Upper lobe of left lung (tissue), 6 donors: ENCODE data around the gene REPIN1. TPM values are rescaled to one million over a fixed set of nuclear protein-coding genes. Genes with fewer than 3 reads are reported as not detected.

Source experiments
- ATAC-seq, 2 donors: fragments of 200-7000 bp; cut with Tn5 transposase; one replicate each; pipeline ENCODE4 v1.9.1; 2022; ENCODE audit warnings: mild to moderate bottlenecking in 2 of 2, moderate library complexity in 2 of 2; ENCODE audit not compliant: low FRiP score in 2 of 2
- DNase-seq, 2 donors: peaks; one replicate each; pipeline ENCODE4 v3.0.0-alpha.2; 2019 to 2020
- H3K27ac ChIP-seq, 4 donors: fragments of 200-600 bp; sonication (generic); one replicate each; pipeline ENCODE4 v1.5.1; 2016 to 2019
- H3K27me3 ChIP-seq, 4 donors: fragments of 200-600 bp; sonication (generic); one replicate each; pipeline ENCODE4 v1.5.1; 2017 to 2019
- H3K36me3 ChIP-seq, 4 donors: fragments of 200-600 bp; sonication (generic); one replicate each; pipeline ENCODE4 v1.5.1; 2016 to 2019
- H3K4me1 ChIP-seq, 4 donors: fragments of 200-600 bp; sonication (generic); one replicate each; pipeline ENCODE4 v1.5.1; 2018 to 2019
- H3K4me3 ChIP-seq, 4 donors: fragments of 200-600 bp; sonication (generic); one replicate each; pipeline ENCODE4 v1.5.1; 2017 to 2019; ENCODE audit warnings: mild to moderate bottlenecking in 2 of 4, moderate library complexity in 1 of 4
- H3K9me3 ChIP-seq, 4 donors: fragments of 200-600 bp; sonication (generic); one replicate each; pipeline ENCODE4 v1.5.1; 2018 to 2019
- CTCF ChIP-seq, 6 experiments: fragments of 450-650 bp in 4 of 6; fragments of 200-600 bp in 2 of 6; sonication (generic) in 2 of 6; IDR thresholded peaks; one replicate each; pipeline ENCODE4 v1.5.1; 2016 to 2019; ENCODE audit warnings: antibody characterized with exemption in 6 of 6
- EP300 ChIP-seq, 4 donors: sonication (generic); formaldehyde crosslinking; IDR thresholded peaks; one replicate each; pipeline ENCODE4 v1.5.1; 2017; ENCODE audit warnings: antibody characterized with exemption in 4 of 4, control low read depth in 2 of 4
- POLR2A ChIP-seq, 4 donors: fragments of 450-650 bp; IDR thresholded peaks; one replicate each; pipeline ENCODE4 v1.5.1; 2016 to 2017; ENCODE audit warnings: antibody characterized with exemption in 4 of 4, mild to moderate bottlenecking in 2 of 4
- POLR2AphosphoS5 ChIP-seq, 2 donors: sonication (generic); formaldehyde crosslinking; IDR thresholded peaks; one replicate each; pipeline ENCODE4 v1.5.1; 2017; ENCODE audit warnings: antibody characterized with exemption in 2 of 2
- WGBS, 2 donors: methylation state at CpG; one replicate each; pipeline ENCODE4 v1.1.5; 2017 to 2018; 5-methylcytosine and 5-hydroxymethylcytosine counted together
- total RNA-seq, 6 donors: library from RNA; depleted of rRNA in 4 of 6; stranded (reverse); fragments of >200 nt in 4 of 6; gene quantifications; one replicate each; pipeline versions ENCODE4 v1.1.0 to v1.2.1, GENCODE V29; 2016 to 2021
- donor health status: DM: no; HTN: no; CAD: no; lungs with moderate emphysema.
- donor health status: DM: no; HTN: yes; CAD: no; lungs with severe emphysema.

REPIN1 gene
- total RNA-seq, 6 donors from 2014 or later, result 65.2 to 125 (median 105) TPM

DNA sequence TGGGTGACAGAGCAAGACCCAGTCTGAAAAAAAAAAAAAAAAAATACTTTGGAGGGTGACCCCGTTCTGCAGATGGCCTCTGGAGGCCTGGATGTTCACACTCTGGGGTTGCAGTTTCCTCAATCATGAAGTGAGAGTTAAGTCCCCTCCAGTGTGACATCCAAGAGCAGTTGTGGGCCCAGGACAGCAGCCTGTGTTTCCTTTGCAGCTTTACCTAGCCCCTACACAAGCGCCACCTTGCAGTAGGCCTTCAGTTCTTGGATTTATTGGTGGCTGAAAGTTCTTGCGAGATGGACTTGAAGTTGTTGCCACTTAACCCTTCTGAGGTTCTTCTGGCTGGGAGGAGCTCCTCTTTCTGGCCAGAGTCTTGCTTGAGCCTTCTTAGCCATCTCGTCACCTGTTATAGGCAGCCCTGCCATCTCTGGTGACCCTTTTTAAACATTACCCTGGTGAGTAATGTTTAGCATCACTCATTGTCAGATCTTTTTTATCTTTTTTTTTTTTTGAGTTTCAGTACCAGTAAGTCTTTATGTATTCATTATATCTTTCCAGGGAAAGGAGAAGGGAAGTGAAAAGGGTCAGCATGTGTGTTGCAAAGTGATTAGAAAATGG, 41.9 kb upstream of the REPIN1 start:
- Histone ChIP-seq H3K9me3 (no peaks in the 10 kb centered on the region), H3K27me3 (no peaks in the 10 kb centered on the region), H3K27ac (no peak overlapping the region), H3K36me3 (peaks cover 0 to 24% (median 9%) of the 10 kb centered on the region in 4 donors), H3K4me1 (peaks cover 20 to 35% (median 28%) of the 10 kb centered on the region in 4 donors), H3K4me3 (no peak overlapping the region)
- 86 to 93% methylated on average over 4 of the region's 4 CpGs for WGBS, 2 donors
- TF ChIP-seq CTCF (IDR thresholded peaks at IDR 0.05) (no peak), POLR2AphosphoS5 (IDR thresholded peaks at IDR 0.05) (no peak), EP300 (IDR thresholded peaks at IDR 0.05) (no peak), POLR2A (IDR thresholded peaks at IDR 0.05) (no peak)
- DNase-seq, result no peak
- no peak for ATAC-seq

- 79 to 96% methylated on average over 3 of the region's 3 CpGs for WGBS, 2 donors
- Histone ChIP-seq H3K36me3 (peaks cover 0 to 24% (median 9%) of the 10 kb centered on the region in 4 donors), H3K27me3 (no peaks in the 10 kb centered on the region), H3K4me3 (no peak overlapping the region), H3K27ac (no peak overlapping the region), H3K9me3 (no peaks in the 10 kb centered on the region), H3K4me1 (peaks cover 19 to 29% (median 23%) of the 10 kb centered on the region in 4 donors)
- no peak for TF ChIP-seq EP300 (IDR thresholded peaks at IDR 0.05)
- TF ChIP-seq CTCF (IDR thresholded peaks at IDR 0.05), result no peak
- TF ChIP-seq POLR2A (IDR thresholded peaks at IDR 0.05), result no peak
- TF ChIP-seq POLR2AphosphoS5 (IDR thresholded peaks at IDR 0.05), result no peak
- ATAC-seq, result no peak
- DNase-seq, result no peak
Measured at GRCh38 chr7:150327308-150327707, 41.3 kb upstream of the REPIN1 start.

DNA sequence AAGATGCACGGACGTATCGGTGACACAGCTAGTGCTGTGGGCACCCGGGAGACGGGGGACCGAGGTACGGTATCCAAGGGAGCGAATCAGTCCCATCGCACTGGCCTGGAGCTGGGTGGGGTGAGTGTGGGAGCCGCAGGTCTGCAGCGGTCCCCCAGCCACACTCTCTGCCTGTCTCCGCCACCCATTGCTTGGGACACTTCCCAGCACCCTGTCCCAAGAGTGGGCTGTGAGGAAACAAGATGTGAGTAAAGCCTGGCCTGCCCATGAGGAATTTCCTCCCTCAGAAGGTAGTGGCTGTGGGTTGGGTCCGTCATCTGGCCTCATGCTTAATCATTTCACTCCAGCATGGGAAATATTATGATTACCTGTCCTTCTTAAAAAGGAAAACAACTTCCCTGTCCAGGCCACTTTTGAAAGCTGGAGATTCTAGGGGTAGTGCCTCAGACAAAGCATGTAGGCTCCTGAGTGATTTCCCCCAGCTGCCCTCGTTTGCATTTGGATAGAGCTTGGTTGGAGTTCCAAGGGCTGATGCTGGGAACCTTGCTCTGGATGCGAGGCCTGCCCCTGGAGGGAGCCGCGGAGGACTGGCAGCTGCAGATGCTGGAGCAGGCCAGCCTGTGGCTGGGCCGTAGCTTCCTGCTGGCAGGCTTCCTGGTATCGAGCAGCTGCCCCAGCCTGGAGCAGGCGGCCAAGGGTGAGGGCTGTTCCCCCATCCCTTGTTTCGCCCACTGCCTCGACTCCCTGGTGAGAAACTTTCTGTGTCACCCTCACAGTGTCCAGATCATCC, 39.1 kb upstream of the REPIN1 start:
- DNase-seq, result peak in 1 of 2 donors; percentile 53
- no peak for ATAC-seq
- no peaks in the 10 kb centered on the region for H3K9me3 ChIP-seq
- no peaks in the 10 kb centered on the region for H3K27me3 ChIP-seq
- no peak for TF ChIP-seq POLR2A (IDR thresholded peaks at IDR 0.05)
- TF ChIP-seq EP300 (IDR thresholded peaks at IDR 0.05), result no peak
- no peak for TF ChIP-seq POLR2AphosphoS5 (IDR thresholded peaks at IDR 0.05)
- TF ChIP-seq CTCF (IDR thresholded peaks at IDR 0.05), result no peak
- WGBS, 2 donors, result 79 to 90% methylated on average over 18 to 22 of the region's 22 CpGs
- H3K4me3 ChIP-seq, result no peak overlapping the region
- peaks cover 6 to 7% (median 6%) of the 10 kb centered on the region in 4 donors for H3K4me1 ChIP-seq
- H3K27ac ChIP-seq, result peak overlapping the region in 3 of 4 donors; percentile 17 to 56 (median 42)
- peaks cover 0 to 24% (median 9%) of the 10 kb centered on the region in 4 donors for H3K36me3 ChIP-seq

DNA sequence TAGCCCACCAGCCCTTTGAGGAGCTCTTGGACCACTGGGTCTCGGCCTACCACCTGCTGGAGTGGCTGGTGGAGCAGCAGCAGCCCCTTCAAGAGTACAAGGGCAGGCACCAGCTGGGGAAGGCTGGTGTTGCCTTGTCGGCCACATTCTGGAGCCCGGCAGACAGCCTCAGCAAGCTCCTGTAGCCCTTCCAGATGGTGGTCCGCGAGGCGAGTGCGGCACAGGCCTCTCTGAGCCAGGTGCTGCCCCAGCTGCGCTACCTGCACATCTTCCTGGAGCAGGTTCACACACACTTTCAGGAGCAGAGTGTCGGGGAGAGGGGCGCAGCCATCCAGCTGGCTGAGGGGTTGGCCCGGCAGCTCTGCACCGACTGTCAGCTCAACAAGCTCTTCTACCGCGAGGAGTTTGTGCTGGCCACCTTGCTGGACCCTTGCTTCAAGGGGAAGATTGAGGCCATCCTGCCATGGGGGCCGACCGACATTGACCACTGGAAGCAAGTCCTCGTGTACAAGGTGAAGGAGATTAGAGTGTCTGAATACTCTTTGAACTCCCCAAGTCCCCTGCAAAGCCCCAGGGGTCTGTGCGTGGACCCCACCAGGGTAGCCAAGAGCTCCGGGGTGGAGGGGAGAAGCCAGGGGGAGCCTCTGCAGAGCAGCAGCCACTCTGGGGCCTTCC, 38.3 kb upstream of the REPIN1 start:
- Histone ChIP-seq H3K27me3 (no peaks in the 10 kb centered on the region), H3K4me1 (peaks cover 0 to 5% (median under 1%) of the 10 kb centered on the region in 4 donors), H3K27ac (peak overlapping the region in 3 of 4 donors; percentile 17 to 56 (median 42)), H3K9me3 (no peaks in the 10 kb centered on the region), H3K36me3 (peaks cover 0 to 24% (median 9%) of the 10 kb centered on the region in 4 donors), H3K4me3 (no peak overlapping the region)
- TF ChIP-seq POLR2A (IDR thresholded peaks at IDR 0.05), result no peak
- no peak for TF ChIP-seq POLR2AphosphoS5 (IDR thresholded peaks at IDR 0.05)
- no peak for TF ChIP-seq EP300 (IDR thresholded peaks at IDR 0.05)
- TF ChIP-seq CTCF (IDR thresholded peaks at IDR 0.05), result no peak
- WGBS, 2 donors, result 94% methylated on average over 19 of the region's 19 CpGs; no CpG with 5 or more reads in 1 of the 2 donors
- peak in 1 of 2 donors; percentile 77 for DNase-seq
- ATAC-seq, result no peak
